Hepatocyte (in vitro differentiated cells): Measurements from ENCODE around the gene GAS2L1. TPM values are rescaled to one million over a fixed set of nuclear protein-coding genes. Genes with fewer than 3 reads are reported as not detected.

Experiments
- DNase-seq: peaks from one replicate; pipeline ENCODE4 v3.0.0-alpha.2; 2016; ENCODE audit warnings: low spot score
- H2AFZ ChIP-seq: fragments of 200-600 bp; sonication (generic); 2 replicates; pipeline ENCODE4 v1.6.0; 2016; ENCODE audit warnings: antibody characterized with exemption, mild to moderate bottlenecking
- H3K27ac ChIP-seq: fragments of 200-600 bp; sonication (generic); 2 replicates; pipeline ENCODE4 v1.5.1; 2016; ENCODE audit warnings: mild to moderate bottlenecking
- H3K27me3 ChIP-seq: fragments of 200-600 bp; sonication (generic); 2 replicates; pipeline ENCODE4 v1.6.1; 2016
- H3K36me3 ChIP-seq: fragments of 200-600 bp; sonication (generic); replicated peaks from 2 replicates; pipeline ENCODE4 v1.5.1; 2016; ENCODE audit warnings: low read depth; ENCODE audit not compliant: insufficient read depth
- H3K4me1 ChIP-seq: fragments of 200-600 bp; sonication (generic); 2 replicates; pipeline ENCODE4 v1.5.1; 2016; ENCODE audit warnings: mild to moderate bottlenecking, moderate library complexity; ENCODE audit not compliant: insufficient read depth
- H3K4me2 ChIP-seq: fragments of 200-600 bp; sonication (generic); 2 replicates; pipeline ENCODE4 v1.6.0; 2016
- H3K4me3 ChIP-seq: fragments of 200-600 bp; sonication (generic); 2 replicates; pipeline ENCODE4 v1.5.1; 2016; ENCODE audit warnings: mild to moderate bottlenecking
- H3K79me2 ChIP-seq: fragments of 200-600 bp; sonication (generic); 2 replicates; pipeline ENCODE4 v1.6.0; 2017; ENCODE audit warnings: mild to moderate bottlenecking
- H3K9me2 ChIP-seq: fragments of 200-600 bp; sonication (generic); replicated peaks from 2 replicates; pipeline ENCODE4 v1.6.0; 2017; ENCODE audit warnings: mild to moderate bottlenecking; ENCODE audit not compliant: insufficient read depth
- H3K9me3 ChIP-seq: fragments of 200-600 bp; sonication (generic); 2 replicates; pipeline ENCODE4 v1.5.1; 2016; ENCODE audit warnings: low read depth, mild to moderate bottlenecking
- H4K20me1 ChIP-seq: fragments of 200-600 bp; sonication (generic); 2 replicates; pipeline ENCODE4 v1.6.0; 2016; ENCODE audit warnings: mild to moderate bottlenecking; ENCODE audit not compliant: insufficient read depth, poor library complexity, severe bottlenecking
- EZH2 ChIP-seq: fragments of 200-600 bp; sonication (generic); IDR thresholded peaks from 2 replicates; pipeline ENCODE4 v1.6.1; 2016; ENCODE audit warnings: antibody characterized with exemption, mild to moderate bottlenecking, borderline replicate concordance
- EZH2phosphoT487 ChIP-seq: fragments of 200-600 bp; sonication (generic); IDR thresholded peaks from one replicate; pipeline ENCODE4 v1.6.1; 2018; ENCODE audit warnings: antibody characterized with exemption, mild to moderate bottlenecking, low read depth, moderate library complexity; ENCODE audit not compliant: unreplicated experiment, severe bottlenecking
- WGBS: methylation state at CpG from one replicate; pipeline ENCODE4 v1.1.6; 2016; ENCODE audit warnings: low lambda C conversion rate; ENCODE audit errors: missing lambda C conversion rate; 5-methylcytosine and 5-hydroxymethylcytosine counted together
- polyA plus RNA-seq: library from polyadenylated mRNA; unstranded; fragments of >200 nt; fragmentation: Nextera tagmentation; extraction: Ambion mirVana; gene quantifications from 2 replicates; pipeline ENCODE4 v1.2.1, GENCODE V29; 2016
- total RNA-seq: library from RNA; depleted of rRNA; stranded (reverse); fragments of >200 nt; gene quantifications from 2 replicates; pipeline ENCODE4 v1.2.3, GENCODE V29; 2014
- TF ChIP-seq, protein P1 (sequence below): fragments of 200-600 bp; sonication (generic); IDR thresholded peaks from 2 replicates; pipeline ENCODE4 v1.5.1; 2016; ENCODE audit warnings: antibody characterized with exemption, mild to moderate bottlenecking; ENCODE audit not compliant: poor library complexity

The GAS2L1 gene
- total and polyA plus RNA-seq, 2 experiments from 2014 or later, result 10.4 to 46.0 TPM

DNA sequence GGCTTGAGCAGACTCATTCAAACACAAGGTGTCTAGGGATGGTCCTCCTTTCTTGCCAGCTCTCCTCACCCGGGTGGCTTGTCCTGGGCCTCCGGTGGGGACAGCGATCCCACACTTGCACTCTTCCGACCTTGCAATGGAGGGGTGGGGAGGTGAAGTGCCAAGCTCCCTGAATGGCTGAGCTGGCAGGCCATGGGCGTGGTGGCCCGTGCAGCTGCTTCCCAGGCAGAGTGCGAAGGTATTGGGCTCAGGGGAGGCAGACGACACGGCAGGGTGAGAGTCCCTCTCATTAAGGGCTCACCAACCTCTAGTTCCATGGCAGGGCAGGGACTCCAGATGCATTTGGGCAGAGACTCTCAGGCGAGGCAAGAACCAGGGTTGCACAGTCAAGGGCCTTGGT, 20.0 kb downstream of the GAS2L1 start:
- no peak overlapping the region for H3K4me3 ChIP-seq
- H3K36me3 ChIP-seq, result no peaks in the 10 kb centered on the region
- no peak overlapping the region for H3K4me2 ChIP-seq
- no peaks in the 10 kb centered on the region for H3K9me2 ChIP-seq
- H4K20me1 ChIP-seq, result no peaks in the 10 kb centered on the region
- H3K4me1 ChIP-seq, result no peaks in the 10 kb centered on the region
- TF ChIP-seq EZH2, result no peak
- TF ChIP-seq EZH2phosphoT487, result no peak
- TF ChIP-seq, protein P1, sequence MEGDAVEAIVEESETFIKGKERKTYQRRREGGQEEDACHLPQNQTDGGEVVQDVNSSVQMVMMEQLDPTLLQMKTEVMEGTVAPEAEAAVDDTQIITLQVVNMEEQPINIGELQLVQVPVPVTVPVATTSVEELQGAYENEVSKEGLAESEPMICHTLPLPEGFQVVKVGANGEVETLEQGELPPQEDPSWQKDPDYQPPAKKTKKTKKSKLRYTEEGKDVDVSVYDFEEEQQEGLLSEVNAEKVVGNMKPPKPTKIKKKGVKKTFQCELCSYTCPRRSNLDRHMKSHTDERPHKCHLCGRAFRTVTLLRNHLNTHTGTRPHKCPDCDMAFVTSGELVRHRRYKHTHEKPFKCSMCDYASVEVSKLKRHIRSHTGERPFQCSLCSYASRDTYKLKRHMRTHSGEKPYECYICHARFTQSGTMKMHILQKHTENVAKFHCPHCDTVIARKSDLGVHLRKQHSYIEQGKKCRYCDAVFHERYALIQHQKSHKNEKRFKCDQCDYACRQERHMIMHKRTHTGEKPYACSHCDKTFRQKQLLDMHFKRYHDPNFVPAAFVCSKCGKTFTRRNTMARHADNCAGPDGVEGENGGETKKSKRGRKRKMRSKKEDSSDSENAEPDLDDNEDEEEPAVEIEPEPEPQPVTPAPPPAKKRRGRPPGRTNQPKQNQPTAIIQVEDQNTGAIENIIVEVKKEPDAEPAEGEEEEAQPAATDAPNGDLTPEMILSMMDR, result no peak
- no peak overlapping the region for H2AFZ ChIP-seq
- no peaks in the 10 kb centered on the region for H3K27me3 ChIP-seq
- DNase-seq, result no peak
- H3K79me2 ChIP-seq, result no peaks in the 10 kb centered on the region
- no peak overlapping the region for H3K27ac ChIP-seq
- WGBS, result 95% methylated on average over 10 of the region's 10 CpGs
- no peaks in the 10 kb centered on the region for H3K9me3 ChIP-seq

DNA sequence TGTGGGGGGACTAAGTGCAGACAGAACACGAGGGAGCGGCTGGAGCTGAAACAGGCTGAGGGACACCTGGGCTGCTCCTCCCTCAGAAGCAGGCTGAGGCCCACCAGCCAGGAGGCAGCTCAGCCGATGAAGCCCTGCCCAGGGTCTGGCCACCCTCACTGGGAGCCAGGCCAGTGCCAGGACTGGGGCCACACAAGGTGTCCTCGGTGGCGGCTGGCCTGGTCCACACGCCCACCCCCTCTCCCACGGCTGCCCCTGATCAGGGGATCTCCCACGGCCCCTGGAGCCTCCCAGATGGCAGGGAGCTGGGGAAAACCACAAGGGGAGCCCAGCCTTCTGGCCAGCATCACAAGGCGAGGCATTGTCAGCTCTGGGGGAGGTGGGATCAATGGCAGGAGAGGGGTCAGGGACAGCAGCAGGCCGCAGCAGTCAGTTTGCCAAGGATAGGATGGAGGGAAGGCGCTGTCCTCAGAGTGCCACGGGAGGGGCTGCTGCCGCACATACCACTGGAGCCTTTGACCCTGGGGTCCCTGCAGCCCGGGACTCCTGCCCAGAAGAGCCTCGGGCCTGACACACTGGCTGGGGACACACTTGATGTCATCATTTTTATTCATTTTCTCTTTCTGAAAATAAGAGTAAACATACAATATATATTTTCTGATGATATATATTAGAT, 20.8 kb downstream of the GAS2L1 start:
- DNase-seq, result no peak
- H3K4me3 ChIP-seq, result no peak overlapping the region

DNA sequence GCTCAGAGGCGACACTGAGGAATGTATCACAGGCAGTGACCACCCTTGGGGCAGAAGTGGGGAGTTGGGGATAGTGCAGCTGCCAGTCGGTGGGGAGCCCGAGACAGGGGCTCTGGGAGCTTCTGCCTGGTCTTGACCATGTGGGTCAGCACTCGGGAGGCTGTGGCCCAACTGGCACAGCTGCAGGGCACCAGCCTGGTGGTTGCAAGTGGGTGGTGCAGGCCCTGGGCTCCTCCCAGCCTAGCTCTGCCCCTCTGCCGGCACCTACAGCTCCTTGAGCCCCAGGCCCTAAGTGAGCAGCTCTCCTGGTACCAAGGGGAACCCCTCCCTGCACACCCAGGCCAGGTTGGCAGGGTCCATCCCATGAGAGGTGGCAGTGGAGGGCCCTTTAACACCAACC, 21.6 kb downstream of the GAS2L1 start:
- DNase-seq, result no peak
- Histone ChIP-seq H3K4me2 (no peak overlapping the region), H3K27me3 (no peaks in the 10 kb centered on the region), H3K9me2 (no peaks in the 10 kb centered on the region), H3K4me1 (no peaks in the 10 kb centered on the region), H2AFZ (no peak overlapping the region), H4K20me1 (no peaks in the 10 kb centered on the region), H3K9me3 (no peaks in the 10 kb centered on the region), H3K36me3 (no peaks in the 10 kb centered on the region), H3K4me3 (no peak overlapping the region), H3K27ac (no peak overlapping the region), H3K79me2 (no peaks in the 10 kb centered on the region)
- WGBS, result 95% methylated on average over 5 of the region's 5 CpGs
- TF ChIP-seq, protein P1, result no peak
- TF ChIP-seq EZH2phosphoT487 (no peak), EZH2 (no peak)

More for the DNA sequence above, 20.8 kb downstream of the GAS2L1 start:
- Histone ChIP-seq H2AFZ (no peak overlapping the region), H3K79me2 (no peaks in the 10 kb centered on the region), H4K20me1 (no peaks in the 10 kb centered on the region), H3K4me2 (no peak overlapping the region), H3K36me3 (no peaks in the 10 kb centered on the region), H3K4me1 (no peaks in the 10 kb centered on the region), H3K9me3 (no peaks in the 10 kb centered on the region), H3K9me2 (no peaks in the 10 kb centered on the region), H3K27ac (no peak overlapping the region), H3K27me3 (no peaks in the 10 kb centered on the region)
- 92% methylated on average over 14 of the region's 15 CpGs for WGBS
- TF ChIP-seq EZH2 (no peak), EZH2phosphoT487 (no peak)
- TF ChIP-seq, protein P1, result no peak
